ENCODE results near the gene BAIAP2. TPM values are rescaled to one million over a fixed set of nuclear protein-coding genes. Genes with fewer than 3 reads are reported as not detected.

BAIAP2 gene
- total RNA-seq, 1 donor from 2014 or later: 48.7 TPM

DNA sequence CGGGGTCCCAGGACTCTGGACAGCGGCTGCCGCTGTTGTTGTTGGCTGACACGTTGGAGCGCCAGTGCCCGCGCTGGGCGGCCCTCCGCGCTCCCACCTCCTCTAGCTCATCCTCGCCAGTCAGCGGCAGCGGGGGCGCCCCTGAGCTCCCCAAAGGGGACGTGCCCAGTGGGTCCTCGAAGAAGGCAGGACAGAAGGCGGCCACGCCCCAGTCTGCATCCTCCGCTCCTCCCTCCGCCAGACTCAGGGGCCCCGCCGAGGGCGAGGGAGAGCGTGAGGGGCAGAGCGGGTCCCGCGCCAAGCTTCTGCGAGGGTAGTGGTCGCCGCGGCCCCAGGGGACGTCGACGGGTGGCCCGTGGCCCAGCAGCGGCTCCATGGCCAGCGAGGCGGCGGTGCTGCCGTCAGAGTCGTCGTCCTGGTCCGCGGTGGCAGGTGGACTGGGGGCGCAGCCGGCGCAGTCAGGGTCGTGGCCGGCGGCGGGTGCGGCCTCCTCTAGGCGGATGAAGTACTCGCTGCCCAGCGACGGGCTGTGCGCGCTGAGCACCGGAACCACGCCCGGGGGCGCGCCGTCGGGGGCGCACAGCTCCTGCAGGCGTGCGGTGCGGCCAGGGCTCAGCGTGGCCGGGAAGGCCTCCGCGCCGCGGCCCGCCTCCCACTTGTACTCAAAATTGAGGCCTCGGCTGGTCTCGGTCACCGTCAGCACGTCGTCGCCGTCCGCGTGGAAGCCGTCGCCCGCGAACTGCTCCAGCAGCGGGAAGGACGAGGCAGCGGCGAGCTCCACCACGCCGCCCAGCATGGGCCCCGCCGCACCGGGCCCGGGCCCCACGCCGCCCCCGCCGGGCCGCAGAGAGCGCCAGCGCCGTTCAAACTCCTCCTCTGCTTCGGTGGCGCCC is 87.1 kb downstream of the BAIAP2 start:
- no peak overlapping the region for H3K4me3 ChIP-seq (ENCODE audit: low read depth, low read length)
- DNase-seq (ENCODE audit: low read depth): no peak
- H3K36me3 ChIP-seq (ENCODE audit: control insufficient read depth, insufficient read depth, low read length): no peaks in the 10 kb centered on the region
- no peaks in the 10 kb centered on the region for H3K27me3 ChIP-seq (ENCODE audit: control insufficient read depth, insufficient read depth, low read length)
- no peak for FAIRE-seq
- TF ChIP-seq CTCF (IDR thresholded peaks at IDR 0.05; ENCODE audit: insufficient read depth, low read length, severe bottlenecking): no peak

DNA sequence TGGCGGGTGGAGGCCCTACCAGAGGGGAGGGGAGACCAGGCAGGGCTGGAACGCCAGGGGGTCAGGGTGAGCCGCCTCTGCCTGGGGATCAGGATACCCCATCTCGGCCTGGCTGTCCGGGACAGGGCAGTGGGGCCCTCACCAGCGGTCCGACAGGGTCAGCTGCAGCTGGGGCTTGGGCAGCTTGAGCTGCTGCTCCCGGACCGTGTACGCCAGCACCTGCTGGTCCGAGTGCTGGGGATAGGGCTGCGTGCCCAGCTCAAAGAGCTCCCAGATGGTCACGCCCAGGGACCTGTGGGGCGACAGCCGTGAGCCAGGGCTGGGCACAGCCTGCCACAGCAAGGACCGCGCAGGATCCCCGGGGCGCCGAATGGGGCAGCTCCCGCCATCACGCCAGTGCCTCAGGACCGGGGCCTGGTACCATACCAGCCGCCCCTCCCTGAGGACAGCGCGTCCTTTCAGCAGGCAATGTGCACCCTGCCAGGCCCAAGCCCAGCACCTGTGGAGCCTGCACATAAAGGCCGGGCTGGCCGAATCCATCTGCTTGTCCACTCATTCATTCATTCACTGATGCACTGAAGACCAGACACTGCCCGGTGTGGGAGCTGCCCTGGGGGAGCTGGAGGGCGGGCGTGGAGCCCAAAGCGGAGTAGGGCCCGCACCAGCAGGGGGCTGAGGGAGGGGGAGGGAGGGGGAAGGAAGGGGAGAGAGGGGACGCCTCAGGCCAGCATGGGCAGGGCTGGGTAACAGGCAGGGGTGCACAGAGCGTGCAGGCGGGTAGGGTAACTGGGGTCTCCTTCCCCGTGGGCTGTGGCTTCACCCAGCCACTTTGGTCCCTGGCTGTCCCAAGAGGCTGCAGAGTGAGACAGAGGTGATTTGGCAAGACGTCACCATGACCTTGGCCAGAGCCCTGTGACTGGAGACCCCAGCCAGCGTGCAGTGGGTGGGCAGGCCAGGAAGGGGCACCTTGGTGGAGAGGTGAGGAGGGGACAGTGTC is 88.4 kb downstream of the BAIAP2 start:
- TF ChIP-seq CTCF (IDR thresholded peaks at IDR 0.05; ENCODE audit: insufficient read depth, low read length, severe bottlenecking): no peak
- no peak for DNase-seq (ENCODE audit: low read depth)
- peaks cover 1% of the 10 kb centered on the region for H3K27me3 ChIP-seq (ENCODE audit: control insufficient read depth, insufficient read depth, low read length)

DNA sequence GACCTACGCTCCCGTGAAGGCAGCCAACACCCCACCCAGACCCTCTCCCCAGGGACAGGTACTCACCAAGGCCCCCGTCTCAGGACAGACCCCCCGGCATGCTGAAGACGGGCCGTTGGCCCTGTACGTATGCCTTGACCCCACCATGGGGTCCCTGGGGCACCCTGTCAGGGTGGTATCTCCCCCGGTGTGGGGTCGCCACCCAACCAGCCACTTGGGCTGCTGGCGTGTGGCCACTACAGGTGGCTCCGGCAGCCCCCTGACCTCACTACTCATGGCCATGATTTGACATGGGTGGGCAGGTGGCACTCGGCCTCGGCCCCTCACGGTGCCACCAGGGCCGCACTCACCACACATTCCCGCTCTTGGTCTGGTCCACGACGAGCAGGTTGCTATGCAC is 89.4 kb downstream of the BAIAP2 start:
- peaks cover 1% of the 10 kb centered on the region for H3K27me3 ChIP-seq (ENCODE audit: control insufficient read depth, insufficient read depth, low read length)
- H3K4me3 ChIP-seq (ENCODE audit: low read depth, low read length): no peak overlapping the region
- DNase-seq (ENCODE audit: low read depth) (no peak), FAIRE-seq (no peak)
- no peak for TF ChIP-seq CTCF (IDR thresholded peaks at IDR 0.05; ENCODE audit: insufficient read depth, low read length, severe bottlenecking)
- H3K36me3 ChIP-seq (ENCODE audit: control insufficient read depth, insufficient read depth, low read length): no peaks in the 10 kb centered on the region

More for the DNA sequence above, 88.4 kb downstream of the BAIAP2 start:
- Histone ChIP-seq H3K4me3 (ENCODE audit: low read depth, low read length) (no peak overlapping the region), H3K36me3 (ENCODE audit: control insufficient read depth, insufficient read depth, low read length) (no peaks in the 10 kb centered on the region)
- FAIRE-seq: no peak

DNA sequence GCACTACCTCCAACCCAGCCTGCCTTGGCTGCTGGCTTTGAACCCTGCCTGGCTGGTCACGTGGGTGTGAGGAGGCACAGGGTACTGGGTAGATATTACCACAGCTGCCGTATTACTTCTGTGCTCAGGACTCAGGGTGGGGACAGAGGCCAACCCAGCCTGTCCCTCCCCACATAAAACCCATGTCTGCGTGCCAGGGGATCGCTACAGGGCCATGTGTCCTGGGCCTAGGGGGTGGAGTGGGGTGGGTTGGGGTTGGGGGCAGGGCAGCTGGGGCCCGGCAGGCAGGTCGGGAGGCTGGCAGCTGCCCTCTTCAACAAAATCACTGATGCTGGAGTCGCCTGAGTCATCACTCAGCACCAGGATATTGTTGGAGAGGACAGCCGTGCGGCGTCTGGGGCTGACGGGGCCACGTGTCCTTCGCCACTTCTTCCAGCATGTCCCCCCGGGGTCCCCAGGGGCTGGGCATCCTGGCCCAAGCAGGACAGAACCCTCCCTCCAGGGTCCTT is 90.7 kb downstream of the BAIAP2 start:
- Histone ChIP-seq H3K4me3 (ENCODE audit: low read depth, low read length) (no peak overlapping the region), H3K36me3 (ENCODE audit: control insufficient read depth, insufficient read depth, low read length) (no peaks in the 10 kb centered on the region), H3K27me3 (ENCODE audit: control insufficient read depth, insufficient read depth, low read length) (peaks cover 1% of the 10 kb centered on the region)
- no peak for TF ChIP-seq CTCF (IDR thresholded peaks at IDR 0.05; ENCODE audit: insufficient read depth, low read length, severe bottlenecking)
- DNase-seq (ENCODE audit: low read depth) (no peak), FAIRE-seq (no peak)

GRCh38 chr17:81126281-81127132 is 91.6 kb downstream of the BAIAP2 start:
- TF ChIP-seq CTCF (IDR thresholded peaks at IDR 0.05; ENCODE audit: insufficient read depth, low read length, severe bottlenecking): no peak
- FAIRE-seq (no peak), DNase-seq (ENCODE audit: low read depth) (no peak)
- Histone ChIP-seq H3K4me3 (ENCODE audit: low read depth, low read length) (no peak overlapping the region), H3K27me3 (ENCODE audit: control insufficient read depth, insufficient read depth, low read length) (peaks cover 1% of the 10 kb centered on the region), H3K36me3 (ENCODE audit: control insufficient read depth, insufficient read depth, low read length) (no peaks in the 10 kb centered on the region)

Data from bronchial epithelial cell (primary cell).